Right renal cortex interstitium (tissue), 3 donors: ENCODE measurements around the gene AACS. TPM values are rescaled to one million over a fixed set of nuclear protein-coding genes. Genes with fewer than 3 reads are reported as not detected.
"Not testable (repeated sequence)": the region's sequence is repeated elsewhere in the genome, so short reads cannot be mapped to it uniquely, and the experiment has no call there.

Experiments
- DNase-seq, 3 donors: peaks; one replicate each; pipeline ENCODE4 v3.0.0-alpha.2; 2013; ENCODE audit warnings: low read depth in 3 of 3, low spot score in 2 of 3
- polyA plus RNA-seq, 3 donors: library from polyadenylated mRNA; unstranded; fragments of 120-200 nt; gene quantifications; one replicate each; pipeline ENCODE4 v1.2.1, GENCODE V29; 2013; ENCODE audit not compliant: insufficient read length in 3 of 3

Gene AACS
- polyA plus RNA-seq, 3 donors = 22.4 to 24.2 (median 22.8) TPM

- no peak for DNase-seq
Measured at GRCh38 chr12:125121106-125121505, 55.9 kb downstream of the AACS start.

GRCh38 chr12:125122668-125123067, 57.4 kb downstream of the AACS start:
- DNase-seq = no peak

GRCh38 chr12:125124320-125124966, 59.2 kb downstream of the AACS start:
- DNase-seq = no peak

GRCh38 chr12:125125271-125125670, 60.0 kb downstream of the AACS start:
- DNase-seq = no peak

GRCh38 chr12:125128439-125129178, 63.4 kb downstream of the AACS start:
- no peak for DNase-seq

GRCh38 chr12:125129179-125129571, 63.9 kb downstream of the AACS start:
- no peak for DNase-seq

GRCh38 chr12:125129591-125130255, 64.5 kb downstream of the AACS start:
- DNase-seq = no peak

- DNase-seq = no peak
Measured at GRCh38 chr12:125131958-125132357, 66.7 kb downstream of the AACS start.

- DNase-seq = no peak
Measured at GRCh38 chr12:125132698-125133400, 67.6 kb downstream of the AACS start.

- DNase-seq = no peak
Measured at GRCh38 chr12:125133616-125134015, 68.4 kb downstream of the AACS start.

- no peak for DNase-seq
Measured at GRCh38 chr12:125134576-125134975, 69.3 kb downstream of the AACS start.

GRCh38 chr12:125135906-125136305, 70.7 kb downstream of the AACS start:
- DNase-seq = no peak

- DNase-seq = no peak
Measured at GRCh38 chr12:125136702-125137101, 71.5 kb downstream of the AACS start.

GRCh38 chr12:125137766-125138344, 72.6 kb downstream of the AACS start:
- DNase-seq = no peak

GRCh38 chr12:125140279-125141209, 75.3 kb downstream of the AACS start:
- no peak for DNase-seq

GRCh38 chr12:125141210-125141573, 76.0 kb downstream of the AACS start:
- not testable (repeated sequence) for DNase-seq

GRCh38 chr12:125142601-125143000, 77.4 kb downstream of the AACS start:
- DNase-seq = no peak

- no peak for DNase-seq
Measured at GRCh38 chr12:125143491-125143890, 78.3 kb downstream of the AACS start.

- DNase-seq = no peak
Measured at GRCh38 chr12:125145196-125145595, 80.0 kb downstream of the AACS start.

GRCh38 chr12:125148316-125148715, 83.1 kb downstream of the AACS start:
- no peak for DNase-seq
